ENCODE data around the gene STRA6.

The STRA6 gene

DNA sequence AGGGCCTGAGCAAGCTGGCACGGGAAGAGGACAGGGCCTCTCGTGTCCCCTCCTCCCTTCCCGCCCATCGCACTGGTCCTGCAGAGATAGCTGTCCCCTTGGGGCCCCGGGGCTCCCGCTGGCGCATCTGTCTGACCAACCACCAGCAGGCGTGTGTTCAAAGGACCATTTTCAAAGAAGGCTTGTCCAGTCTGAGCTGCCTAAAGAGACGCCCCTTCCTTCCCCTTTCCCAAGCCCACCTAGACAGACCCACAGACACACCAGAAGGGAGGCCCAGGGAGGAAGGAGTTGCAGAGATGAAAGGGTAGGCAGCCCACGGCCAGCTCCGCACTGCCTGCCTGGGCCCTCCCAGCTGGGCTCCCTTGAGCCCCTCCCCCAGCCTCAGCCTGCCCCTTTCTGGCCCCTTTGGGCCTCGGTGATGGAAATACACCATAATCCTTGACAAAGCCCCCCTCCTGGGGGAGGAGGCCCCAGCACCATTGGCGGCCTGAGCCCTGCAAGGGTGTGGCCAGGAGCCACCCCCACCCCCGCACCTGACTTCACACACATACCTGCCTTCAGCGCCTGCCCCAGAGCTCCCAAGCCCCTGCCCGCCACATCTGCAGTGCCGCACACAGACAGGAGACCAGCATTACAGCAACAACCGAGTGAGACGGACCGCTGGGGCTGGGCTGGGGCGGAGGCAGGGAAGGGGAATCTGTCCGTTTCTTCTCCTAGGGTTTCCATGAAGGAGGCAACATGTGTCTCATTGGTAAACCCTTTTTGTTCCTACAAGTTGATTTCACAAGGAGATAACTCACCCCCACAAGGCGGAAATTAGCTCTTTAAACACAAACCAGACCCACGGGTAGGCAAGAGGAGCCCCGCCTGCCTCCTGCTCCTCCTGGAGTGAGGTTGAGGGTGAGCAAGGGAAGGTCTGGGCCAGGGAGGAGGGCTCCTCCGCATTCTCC is at the start of gene STRA6:
Gene STRA6 (minus strand): TSS at position 336 of the 950 bp plus-strand sequence. CDS start 520 bp downstream, outside the sequence.
- DNase-seq, result no peak

DNA sequence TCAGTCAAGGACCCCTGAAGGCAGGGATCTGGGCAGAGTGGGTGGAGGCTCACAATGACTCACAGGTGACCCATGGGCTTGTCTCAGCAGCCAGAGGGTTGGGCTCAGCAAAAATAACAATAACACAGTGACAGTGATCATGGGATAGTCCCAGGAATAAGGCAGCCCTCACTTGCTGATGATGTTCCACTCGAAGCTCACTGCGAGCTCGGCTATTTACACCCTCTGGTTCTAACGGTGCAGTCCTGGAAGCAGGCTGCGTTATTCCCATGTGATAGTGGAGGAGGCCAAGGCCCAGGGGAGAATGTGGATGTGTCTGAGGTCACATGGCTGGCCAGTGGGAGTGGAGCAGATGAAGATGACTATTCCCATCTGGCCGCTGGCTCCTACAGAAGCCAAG is 49.7 kb upstream of the STRA6 start:
- DNase-seq, result no peak

DNA sequence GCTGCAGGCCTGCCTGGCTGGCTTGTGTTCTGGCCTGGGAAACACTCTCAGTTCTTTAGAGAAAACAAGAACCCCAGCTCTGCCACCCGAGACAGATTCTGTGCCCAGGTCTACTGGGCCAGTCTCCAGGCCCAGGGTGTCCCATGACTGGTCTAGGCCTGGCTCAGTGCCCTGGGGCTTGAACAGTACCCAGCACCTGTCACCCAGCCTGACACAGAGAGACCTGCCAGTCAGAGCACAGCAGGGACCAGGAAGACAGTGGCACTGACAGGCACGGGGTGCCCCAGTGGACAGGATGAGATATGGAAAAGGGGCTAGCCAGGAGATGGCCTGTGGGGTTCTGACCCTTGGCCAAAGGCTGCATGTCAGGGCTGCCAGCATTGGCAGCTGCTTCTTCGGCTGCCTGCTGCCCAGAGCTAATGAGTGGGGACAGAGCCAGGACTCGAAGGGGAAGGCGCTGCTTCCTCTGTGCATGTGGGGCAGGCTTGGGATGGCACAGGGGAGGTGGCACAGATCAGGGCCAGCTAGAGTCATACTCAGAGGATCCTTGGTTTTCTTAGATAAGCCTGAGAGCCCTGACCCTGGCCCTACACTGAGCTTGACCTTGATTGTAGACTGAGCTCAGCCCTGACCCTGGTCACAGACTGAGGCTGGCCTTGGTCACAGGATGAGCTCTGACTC is 48.7 kb upstream of the STRA6 start:
- DNase-seq, result no peak

GRCh38 chr15:74250266-74250665 is 47.7 kb upstream of the STRA6 start:
- no peak for DNase-seq

DNA sequence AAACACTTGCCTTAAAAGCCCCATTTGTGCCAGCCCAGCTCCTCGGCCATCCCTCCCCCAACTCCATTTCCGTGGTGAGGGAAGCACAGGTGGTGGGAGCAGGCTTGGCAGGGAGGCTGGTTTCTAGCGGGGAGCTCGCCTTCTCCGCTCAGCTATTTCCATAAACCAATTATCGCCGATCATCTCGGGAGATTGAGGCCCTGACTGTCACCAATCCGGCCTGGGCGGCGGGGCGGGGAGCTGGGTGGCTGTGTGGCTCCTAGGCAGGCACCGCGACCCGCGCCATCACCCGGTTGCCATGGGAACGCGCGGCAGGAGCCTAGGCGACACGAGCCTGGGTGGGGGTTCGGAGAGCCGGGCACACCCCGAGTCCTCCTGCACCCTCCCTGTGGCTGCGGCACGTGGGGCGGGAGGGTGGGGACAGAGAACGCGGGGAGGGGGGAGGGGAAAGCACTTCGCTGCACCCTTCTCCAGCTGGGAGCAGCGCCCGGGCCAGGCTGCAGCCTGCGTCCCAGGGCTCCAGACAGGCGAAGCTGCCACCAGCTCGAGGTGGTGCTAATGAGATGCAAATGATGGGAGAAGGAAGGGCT is 42.9 kb upstream of the STRA6 start:
- DNase-seq, result no peak

GRCh38 chr15:74244822-74245341 is 42.3 kb upstream of the STRA6 start:
- no peak for DNase-seq

DNA sequence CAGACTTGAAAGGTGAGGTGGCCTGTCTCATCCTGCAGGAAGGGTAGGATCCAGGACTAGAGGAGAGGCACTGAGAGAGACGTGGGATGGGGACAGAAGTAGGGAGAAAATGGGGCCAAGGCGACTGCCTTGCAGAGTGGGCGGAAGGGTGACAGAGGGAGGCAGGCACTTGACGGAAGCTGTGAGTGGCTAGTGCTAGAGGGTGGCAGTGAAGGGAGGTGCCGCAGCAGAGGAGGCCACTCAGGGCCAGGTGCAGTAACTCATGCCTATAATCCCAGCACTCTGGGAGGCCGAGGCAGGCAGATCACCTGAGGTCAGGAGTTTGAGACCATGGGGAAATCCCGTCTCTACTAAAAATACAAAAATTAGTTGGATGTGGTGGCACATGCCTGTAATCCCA is 40.8 kb upstream of the STRA6 start:
- DNase-seq, result no peak

- DNase-seq, result no peak
Observed at GRCh38 chr15:74242441-74243185, 40.0 kb upstream of the STRA6 start.

DNA sequence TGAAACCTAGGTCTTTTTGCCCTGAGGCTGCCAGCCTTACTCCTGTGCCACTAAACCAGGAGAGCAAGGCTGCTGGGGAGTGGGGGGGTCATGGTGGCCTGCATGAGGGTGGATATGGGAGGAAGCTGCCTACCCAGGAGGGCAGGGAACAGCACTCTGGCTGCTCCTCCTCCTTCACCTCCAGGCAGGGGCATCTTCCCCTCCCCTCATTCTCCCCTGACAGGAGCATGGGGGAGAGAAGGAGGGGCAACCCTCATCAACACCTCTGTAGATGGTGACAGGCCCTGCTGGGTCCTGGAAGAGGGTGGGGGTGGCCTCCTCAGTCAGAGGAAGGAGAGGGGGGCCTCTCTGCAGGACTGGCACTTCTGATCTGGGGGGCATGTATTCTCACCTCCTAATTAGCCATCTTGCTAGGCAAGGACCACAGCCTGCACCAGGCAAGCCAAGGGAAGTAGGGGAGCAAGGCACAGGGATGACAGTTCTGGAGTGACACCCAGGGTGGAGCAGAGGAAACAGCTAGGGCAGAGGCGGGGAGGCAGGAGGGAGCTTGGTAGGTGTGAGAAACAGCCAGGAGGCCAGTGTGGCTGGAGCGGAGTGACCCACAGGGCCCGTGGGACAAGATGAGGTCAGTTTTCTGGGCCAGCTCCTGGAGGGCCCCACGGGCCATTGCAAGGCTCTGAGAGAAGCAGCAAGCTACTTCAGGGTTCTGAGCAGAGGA is 38.5 kb upstream of the STRA6 start:
- DNase-seq, result no peak

DNA sequence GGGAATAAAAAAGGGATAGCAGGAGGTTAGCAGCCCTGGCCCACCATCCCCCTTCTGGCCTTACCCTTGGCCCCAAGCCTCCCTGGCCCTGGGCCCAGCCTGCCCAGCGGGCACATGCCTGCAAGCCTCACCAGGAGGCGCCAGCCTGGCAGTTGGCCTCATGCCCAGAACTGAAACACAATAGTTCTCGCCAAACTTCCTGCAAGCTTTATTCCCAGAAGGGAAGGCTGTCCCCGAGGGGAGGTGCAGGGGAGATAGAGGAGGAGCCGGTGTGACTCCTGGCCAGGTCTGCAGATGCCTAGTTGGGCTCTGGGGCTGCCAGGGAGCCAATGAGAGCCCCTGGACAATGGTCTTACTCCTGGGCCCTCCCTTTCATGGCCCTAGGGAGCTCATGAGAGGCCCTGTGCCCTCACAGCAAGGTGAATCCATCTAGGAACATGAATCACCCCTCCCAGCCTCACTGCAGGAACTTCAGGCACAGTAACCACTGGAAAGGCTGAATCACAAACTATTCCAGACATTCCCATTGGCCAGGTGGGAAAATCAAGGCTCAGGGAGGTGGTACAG is 37.5 kb upstream of the STRA6 start:
- DNase-seq, result no peak

DNA sequence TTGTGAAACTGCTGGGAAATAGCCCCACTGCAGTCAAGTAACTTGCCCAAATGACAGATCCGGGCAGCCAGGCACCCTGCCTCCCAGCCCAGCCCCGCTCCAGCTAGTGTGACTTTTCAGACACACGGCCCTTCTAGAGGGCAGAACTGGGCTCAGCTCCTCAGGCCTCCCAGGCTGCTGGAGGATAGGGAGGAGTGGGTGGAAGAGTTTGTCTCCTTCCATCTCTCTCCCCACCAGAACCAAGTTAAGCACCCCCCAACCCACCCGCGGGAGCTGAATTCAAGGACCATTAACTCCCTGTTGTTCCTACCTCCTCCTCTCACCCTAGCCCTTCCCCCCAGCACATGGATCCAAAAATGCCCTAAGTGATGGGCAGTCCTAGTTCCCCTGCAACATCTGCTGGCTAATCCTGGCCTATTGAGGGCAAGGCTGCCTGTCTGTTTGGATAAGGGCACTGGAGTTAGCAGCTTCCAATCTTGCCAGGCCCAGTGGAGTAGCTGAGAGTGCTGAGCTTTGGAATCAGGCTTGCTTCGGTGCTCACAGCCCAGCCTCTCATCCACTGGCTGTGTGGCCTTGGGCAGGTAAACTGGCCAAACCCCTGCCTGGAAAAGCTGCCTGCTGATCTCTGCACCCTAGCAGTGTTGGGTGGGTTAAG is 36.6 kb upstream of the STRA6 start:
- DNase-seq, result no peak

GRCh38 chr15:74235962-74236361 is 33.4 kb upstream of the STRA6 start, which contains the start of gene CCDC33:
TSS of gene CCDC33 (plus strand) at chr15:74236326. CDS start at chr15:74236720, 394 bp downstream.
- peak; percentile 4 for DNase-seq

GRCh38 chr15:74234598-74234875 is 31.9 kb upstream of the STRA6 start:
- DNase-seq, result no peak

DNA sequence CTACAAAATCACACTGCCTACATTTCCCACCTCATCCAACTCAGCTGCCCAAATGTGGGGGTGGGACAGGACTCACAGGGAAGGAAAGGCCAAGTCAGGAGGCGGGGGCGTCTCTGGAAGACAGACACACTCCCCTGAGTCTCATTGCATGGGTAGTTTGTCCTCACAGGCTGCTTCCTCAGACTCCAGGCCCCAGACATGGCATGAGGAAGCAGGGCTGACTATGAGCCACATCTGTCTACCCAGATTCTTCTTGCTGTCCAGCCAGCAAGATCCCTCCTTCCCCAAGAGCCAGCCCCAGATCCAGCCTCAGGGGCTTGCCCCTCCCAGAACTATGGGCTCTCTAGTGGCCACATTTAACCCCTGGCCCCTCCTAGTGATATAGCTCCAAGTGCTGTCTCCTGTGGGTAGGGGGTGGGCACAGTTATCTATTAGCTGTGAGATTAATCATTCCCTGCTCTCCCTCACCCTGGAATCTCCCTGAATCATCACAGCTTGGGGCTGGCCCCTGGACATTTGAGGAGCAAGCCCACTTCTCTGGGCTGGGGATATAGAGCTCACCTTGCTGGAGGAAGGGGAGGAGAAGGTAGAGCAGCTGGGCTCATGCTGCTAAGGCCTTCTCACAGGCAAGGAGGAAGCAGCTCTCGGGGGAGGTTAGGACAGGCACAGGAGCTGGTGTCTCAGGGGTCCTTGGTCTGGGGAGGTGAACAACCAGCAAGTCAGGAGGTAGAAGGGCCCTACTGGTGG is 31.4 kb upstream of the STRA6 start:
- DNase-seq, result no peak

DNA sequence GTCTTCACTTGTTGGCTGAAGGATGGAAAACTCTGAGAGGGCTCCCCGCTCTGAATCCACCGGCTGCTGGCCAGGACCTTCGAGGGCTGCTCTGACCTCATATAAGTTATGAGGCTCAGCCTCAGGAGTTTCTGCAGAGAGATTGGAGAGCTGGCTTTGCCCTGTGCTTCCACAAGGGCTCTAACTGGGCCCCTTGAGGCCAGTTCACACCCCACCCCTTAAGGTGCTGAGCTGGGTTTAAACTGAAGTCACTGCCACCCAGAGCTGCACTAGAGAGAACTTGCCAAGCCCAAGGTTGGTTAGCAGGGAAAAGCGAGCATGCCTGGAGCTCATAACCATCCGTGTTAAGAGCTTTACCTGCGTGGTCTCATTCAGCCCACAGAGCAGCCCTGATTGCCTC is 30.8 kb upstream of the STRA6 start:
- DNase-seq, result no peak

DNA sequence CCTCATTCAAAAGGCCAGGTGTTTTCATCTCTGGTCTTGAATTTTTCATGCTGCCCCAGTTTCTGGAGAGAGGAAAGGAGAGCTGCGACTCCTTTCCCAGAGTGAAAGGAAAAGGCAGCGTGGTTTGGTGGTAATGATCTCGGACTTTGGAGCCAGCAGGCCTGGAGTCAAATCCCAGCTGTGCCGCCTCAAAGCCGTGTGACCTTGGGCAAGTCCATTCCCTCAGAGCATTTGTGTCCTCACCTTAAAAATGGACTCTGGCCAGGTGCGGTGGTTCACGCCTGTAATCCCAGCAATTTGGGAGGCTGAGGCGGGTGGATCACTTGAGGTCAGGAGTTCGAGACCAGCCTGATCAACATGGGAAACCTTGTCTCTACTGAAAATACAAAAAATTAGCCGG is 28.9 kb upstream of the STRA6 start:
- no peak for DNase-seq

DNA sequence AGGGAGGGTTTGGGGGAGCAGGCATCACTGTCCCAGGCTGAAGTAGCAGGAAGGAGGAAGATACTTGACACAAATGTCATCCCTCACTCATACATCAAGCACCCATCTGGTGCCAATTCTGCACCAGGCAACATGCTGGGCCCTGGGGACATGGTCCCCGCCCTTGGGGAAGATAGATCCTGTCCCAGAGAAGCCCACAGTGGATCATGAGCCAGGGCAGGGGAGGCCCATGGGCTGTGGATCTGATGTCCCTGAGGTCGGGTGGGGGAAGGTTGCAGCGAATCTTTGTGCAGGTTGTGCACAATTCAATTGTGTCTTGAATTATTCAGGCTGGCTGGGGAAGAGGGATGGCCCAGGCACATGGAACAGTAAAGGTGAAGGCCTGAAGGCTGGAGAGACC is 27.1 kb upstream of the STRA6 start:
- no peak for DNase-seq

- DNase-seq, result no peak
Observed at GRCh38 chr15:74228723-74229081, 26.1 kb upstream of the STRA6 start.

GRCh38 chr15:74227968-74228722 is 25.6 kb upstream of the STRA6 start:
- no peak for DNase-seq

Data from inflammatory macrophage treated with lipopolysaccharide for 4 hours (primary cell).